Endothelial cell of umbilical vein (primary cell): Measurements from ENCODE around the gene HEXIM2. TPM values are rescaled to one million over a fixed set of nuclear protein-coding genes. Genes with fewer than 3 reads are reported as not detected.

ENCODE experiments used
- BruUV-seq: library from RNA; stranded (reverse); fragments of 400-500 nt; replicated peaks from 2 replicates; lab custom pipeline; 2021; lab: Mats Ljungman, UMichigan
- CTCF ChIA-PET: fragments of 300-600, 350-600 bp; sonication (Branson Sonifier 250); formaldehyde crosslinking; loops from one replicate; lab custom pipeline; 2021; ENCODE audit warnings: antibody characterized with exemption, inconsistent platforms; lab: Charles Lee
- POLR2A ChIA-PET: fragments of 300-600, 350-600 bp; sonication (Branson Sonifier 250); formaldehyde crosslinking; loops from one replicate; lab custom pipeline; 2021; ENCODE audit warnings: antibody characterized with exemption, inconsistent platforms; lab: Charles Lee
- DNase-seq: peaks from one replicate; pipeline ENCODE4 v3.0.0-alpha.2; 2011; ENCODE audit warnings: low read depth, low spot score
- FAIRE-seq: peaks from 2 replicates; lab custom pipeline; 2011; peaks lifted over from hg19 to GRCh38; lab: Jason Lieb, UNC
- H2AFZ ChIP-seq: 2 replicates; pipeline ENCODE4 v1.6.0; 2012; ENCODE audit warnings: low read depth, low read length, control low read depth, inconsistent platforms
- H3K27ac ChIP-seq: 2 replicates; pipeline ENCODE4 v1.5.1; 2011; ENCODE audit warnings: low read depth, mild to moderate bottlenecking, control low read depth, low read length, moderate library complexity; ENCODE audit not compliant: insufficient read depth
- H3K27me3 ChIP-seq, 2 experiments: 2 replicates each; pipeline versions ENCODE4 v1.6.0 to v1.6.1; 2011; ENCODE audit warnings: low read length in 2 of 2, mixed read lengths in 1 of 2; ENCODE audit not compliant: control insufficient read depth in 2 of 2, insufficient read depth in 2 of 2
- H3K36me3 ChIP-seq, 2 experiments: 2 replicates in 1 of 2; 3 replicates in 1 of 2; pipeline ENCODE4 v1.5.1; 2011; ENCODE audit warnings: low read length in 2 of 2, mild to moderate bottlenecking in 1 of 2, moderate library complexity in 1 of 2; ENCODE audit not compliant: control insufficient read depth in 2 of 2, insufficient read depth in 2 of 2; ENCODE audit errors: extremely low read depth in 1 of 2
- H3K4me1 ChIP-seq: 3 replicates; pipeline ENCODE4 v1.5.1; 2011; ENCODE audit warnings: mild to moderate bottlenecking, low read length; ENCODE audit not compliant: control insufficient read depth, insufficient read depth; ENCODE audit errors: extremely low read depth
- H3K4me2 ChIP-seq: 2 replicates; pipeline ENCODE4 v1.6.1; 2011; ENCODE audit warnings: low read length, control low read depth, mixed read lengths; ENCODE audit not compliant: insufficient read depth
- H3K4me3 ChIP-seq, 3 experiments: fragments of 200-600 bp in 1 of 3; sonication (generic), shearing (Covaris generic) in 1 of 3; replicated peaks in 1 of 3; 2 replicates each; pipeline ENCODE4 v1.5.1; 2011 to 2016; ENCODE audit warnings: control low read depth in 3 of 3, low read length in 3 of 3, mild to moderate bottlenecking in 2 of 3, inconsistent platforms in 1 of 3, low read depth in 1 of 3, moderate library complexity in 1 of 3; ENCODE audit not compliant: insufficient read depth in 1 of 3
- H3K79me2 ChIP-seq: 2 replicates; pipeline ENCODE4 v1.6.0; 2012; ENCODE audit warnings: low read length, inconsistent platforms; ENCODE audit not compliant: control insufficient read depth, insufficient read depth
- H3K9ac ChIP-seq: replicated peaks from 2 replicates; pipeline ENCODE3; 2011; ENCODE audit warnings: low read length, control low read depth; ENCODE audit not compliant: insufficient read depth; ENCODE audit errors: extremely low read depth
- H3K9me1 ChIP-seq: replicated peaks from 3 replicates; pipeline ENCODE4 v1.6.0; 2011; ENCODE audit warnings: mild to moderate bottlenecking, low read length; ENCODE audit not compliant: control insufficient read depth, insufficient read depth; ENCODE audit errors: extremely low read depth
- H3K9me3 ChIP-seq: replicated peaks from 2 replicates; pipeline ENCODE4 v1.5.1; 2012; ENCODE audit warnings: low read length, inconsistent platforms; ENCODE audit not compliant: control insufficient read depth, insufficient read depth
- H4K20me1 ChIP-seq: replicated peaks from 2 replicates; pipeline ENCODE3; 2011; ENCODE audit warnings: mild to moderate bottlenecking, low read length; ENCODE audit not compliant: control insufficient read depth, insufficient read depth; ENCODE audit errors: extremely low read depth
- EZH2 ChIP-seq: IDR thresholded peaks from 2 replicates; pipeline ENCODE4 v1.6.1; 2012; ENCODE audit warnings: borderline replicate concordance, low read depth, mild to moderate bottlenecking, moderate library complexity, low read length, inconsistent platforms; ENCODE audit not compliant: severe bottlenecking
- FOS ChIP-seq: IDR thresholded peaks from 2 replicates; pipeline ENCODE4 v1.6.1; 2011; ENCODE audit warnings: mild to moderate bottlenecking, low read length, moderate library complexity, borderline replicate concordance; ENCODE audit not compliant: insufficient read depth
- GATA2 ChIP-seq: IDR thresholded peaks from 2 replicates; pipeline ENCODE4 v1.7.0; 2011; ENCODE audit warnings: low read depth, mild to moderate bottlenecking, moderate library complexity, mixed read lengths, low read length; ENCODE audit not compliant: insufficient read length, insufficient read depth
- JUN ChIP-seq: IDR thresholded peaks from 2 replicates; pipeline ENCODE4 v1.6.1; 2011; ENCODE audit warnings: borderline replicate concordance, low read depth; ENCODE audit not compliant: insufficient read length, insufficient read depth
- MYC ChIP-seq: IDR thresholded peaks from one replicate; pipeline ENCODE4 v1.6.1; 2011; ENCODE audit warnings: mild to moderate bottlenecking, low read depth, low read length
- POLR2A ChIP-seq: IDR thresholded peaks from 2 replicates; pipeline ENCODE4 v1.6.1; 2012; ENCODE audit warnings: low read depth, mild to moderate bottlenecking, control low read depth, low read length
- POLR2AphosphoS5 ChIP-seq: IDR thresholded peaks from 2 replicates; pipeline ENCODE4 v1.6.1; 2012; ENCODE audit warnings: low read depth, mild to moderate bottlenecking, control low read depth, low read length, moderate library complexity; ENCODE audit not compliant: insufficient read depth
- dilution Hi-C: fragments of 300-500 bp; cut with MboI; formaldehyde crosslinking; loops from one replicate; pipeline ENCODE4 v1.15.0; 2019; ENCODE audit warnings: low sequenced_read_pairs; ENCODE audit not compliant: extremely low pct_ligation_motif_present
- intact Hi-C: fragments of 100-400 bp; cut with micrococcal nuclease; formaldehyde crosslinking; loops from one replicate; pipeline ENCODE4 v1.10.0; 2022
- microRNA-seq: library from miRNA; unstranded; fragments of <30 nt; microRNA quantifications from one replicate; pipeline ENCODE4 v1.2.0, GENCODE V29; 2021; ENCODE audit warnings: borderline number of aligned reads, borderline replicate concordance
- polyA plus RNA-seq, 4 experiments: library from polyadenylated mRNA; depleted of rRNA in 3 of 4; stranded (reverse) in 3 of 4; unstranded in 1 of 4; fragments of >200 nt; gene quantifications; 2 replicates each; pipeline versions ENCODE4 v1.2.1 to v1.2.3, GENCODE V29; 2011 to 2012; ENCODE audit warnings: missing spikeins in 1 of 4
- small RNA-seq: library from RNA; depleted of rRNA; stranded (forward); fragments of <200 nt; gene quantifications from one replicate; pipeline ENCODE3, GENCODE V24; 2012; ENCODE audit warnings: low replicate concordance, low read depth; ENCODE audit not compliant: insufficient read depth, insufficient read length
- total RNA-seq: library from RNA; stranded (reverse); gene quantifications from 2 replicates; pipeline ENCODE4 v1.2.3, GENCODE V29; 2021
- TF ChIP-seq, protein P1 (sequence below): IDR thresholded peaks from 2 replicates; pipeline ENCODE4 v1.6.1; 2011; ENCODE audit not compliant: insufficient read depth, insufficient read length
- TF ChIP-seq, protein P2 (sequence below), 2 donors: IDR thresholded peaks; 1 replicate in 1 of 2; 2 replicates in 1 of 2; pipeline ENCODE4 v1.5.1; 2011; ENCODE audit warnings: low read length in 2 of 2, mild to moderate bottlenecking in 2 of 2, moderate library complexity in 2 of 2, control low read depth in 1 of 2, inconsistent platforms in 1 of 2, low read depth in 1 of 2; ENCODE audit not compliant: insufficient read depth in 1 of 2; ENCODE audit errors: extremely low read depth in 1 of 2

Gene HEXIM2
- total and polyA plus RNA-seq, 2 donors (not counting 3 experiments of a cell fraction or from before 2014, with no cell fraction given) = 2.9 to 3.8 TPM

GRCh38 chr17:45218895-45219661 is 57.4 kb downstream of the HEXIM2 start:
- H3K4me3 ChIP-seq = no peak overlapping the region
- BruUV-seq = no TSS peak
- ChIA-PET POLR2A (interaction anchor here (0.7 kb wide), 1 partner anchor 169 kb away, joined by 8 read pairs; no protein-coding TSS in a partner anchor), CTCF (interaction anchor here (0.5 to 7.1 kb wide), 51 partner anchors 8 to 730 kb away, joined by 3 to 107 read pairs (median 5); partner anchors contain the start of genes ACBD4, HEXIM1, HEXIM2 and MAP3K14)
- H3K4me2 ChIP-seq = no peak overlapping the region
- FAIRE-seq (peak; percentile 94), DNase-seq (peak; percentile 74)
- no peaks in the 10 kb centered on the region for H4K20me1 ChIP-seq
- H3K9ac ChIP-seq = no peak overlapping the region
- no peaks in the 10 kb centered on the region for H3K9me1 ChIP-seq
- no peak overlapping the region for H3K27ac ChIP-seq
- intact Hi-C loops = loop anchor here (1.0 to 2.0 kb wide), 3 partner anchors 16 to 210 kb away; no protein-coding TSS in a partner anchor
- no peaks in the 10 kb centered on the region for H3K79me2 ChIP-seq
- peak overlapping the region; percentile 8 for H2AFZ ChIP-seq
- no peaks in the 10 kb centered on the region for H3K4me1 ChIP-seq
- H3K27me3 ChIP-seq = peaks cover 9 to 21% of the 10 kb centered on the region in 2 experiments
- H3K9me3 ChIP-seq = no peaks in the 10 kb centered on the region
- TF ChIP-seq JUN (no peak), POLR2AphosphoS5 (no peak), POLR2A (no peak), FOS (no peak), MYC (no peak), EZH2 (no peak), GATA2 (peak; percentile 43)
- TF ChIP-seq, protein P1, sequence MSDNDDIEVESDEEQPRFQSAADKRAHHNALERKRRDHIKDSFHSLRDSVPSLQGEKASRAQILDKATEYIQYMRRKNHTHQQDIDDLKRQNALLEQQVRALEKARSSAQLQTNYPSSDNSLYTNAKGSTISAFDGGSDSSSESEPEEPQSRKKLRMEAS = no peak
- TF ChIP-seq, protein P2, sequence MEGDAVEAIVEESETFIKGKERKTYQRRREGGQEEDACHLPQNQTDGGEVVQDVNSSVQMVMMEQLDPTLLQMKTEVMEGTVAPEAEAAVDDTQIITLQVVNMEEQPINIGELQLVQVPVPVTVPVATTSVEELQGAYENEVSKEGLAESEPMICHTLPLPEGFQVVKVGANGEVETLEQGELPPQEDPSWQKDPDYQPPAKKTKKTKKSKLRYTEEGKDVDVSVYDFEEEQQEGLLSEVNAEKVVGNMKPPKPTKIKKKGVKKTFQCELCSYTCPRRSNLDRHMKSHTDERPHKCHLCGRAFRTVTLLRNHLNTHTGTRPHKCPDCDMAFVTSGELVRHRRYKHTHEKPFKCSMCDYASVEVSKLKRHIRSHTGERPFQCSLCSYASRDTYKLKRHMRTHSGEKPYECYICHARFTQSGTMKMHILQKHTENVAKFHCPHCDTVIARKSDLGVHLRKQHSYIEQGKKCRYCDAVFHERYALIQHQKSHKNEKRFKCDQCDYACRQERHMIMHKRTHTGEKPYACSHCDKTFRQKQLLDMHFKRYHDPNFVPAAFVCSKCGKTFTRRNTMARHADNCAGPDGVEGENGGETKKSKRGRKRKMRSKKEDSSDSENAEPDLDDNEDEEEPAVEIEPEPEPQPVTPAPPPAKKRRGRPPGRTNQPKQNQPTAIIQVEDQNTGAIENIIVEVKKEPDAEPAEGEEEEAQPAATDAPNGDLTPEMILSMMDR (IDR thresholded peaks at IDR 0.05; ENCODE audit: extremely low read depth in 1 of 2, insufficient read depth in 1 of 2, low read depth in 1 of 2, low read length in 2 of 2) = peak; percentile 86 to 92
- H3K36me3 ChIP-seq = no peaks in the 10 kb centered on the region
- dilution Hi-C loops = no loop called here

Small RNAs within 50 kb of the gene (microRNA-seq; reads per million reads assigned to microRNA genes)
- not detected for gene MIR6784

Small RNAs within 50 kb of the gene (small RNA-seq; reads per million reads assigned to genes)
- gene MIR6784 = not detected

Other genes with a start within 250 kb of the HEXIM2 start
- gene GFAP, start 246.4 kb upstream of the HEXIM2 start, total RNA-seq = 0.42 TPM in 1 of 2 replicates, not detected in the other
- gene GFAP, start 246.4 kb upstream of the HEXIM2 start, polyA plus RNA-seq = 0.07 and 0.16 TPM in 2 replicates
- gene KIF18B, start 214.1 kb upstream of the HEXIM2 start, total RNA-seq = 48.4 and 50.3 TPM in 2 replicates
- gene KIF18B, start 214.1 kb upstream of the HEXIM2 start, polyA plus RNA-seq = 24.5 and 25.2 TPM in 2 replicates
- gene C1QL1, start 193.6 kb upstream of the HEXIM2 start, total RNA-seq = 0.35 TPM in 2 replicates
- gene C1QL1, start 193.6 kb upstream of the HEXIM2 start, polyA plus RNA-seq = 0.72 and 0.75 TPM in 2 replicates
- gene DCAKD, start 110.2 kb upstream of the HEXIM2 start, total RNA-seq = 29.0 and 30.8 TPM in 2 replicates
- 36.5 and 39.1 TPM in 2 replicates for gene DCAKD, start 110.2 kb upstream of the HEXIM2 start, polyA plus RNA-seq
- gene NMT1, start 100.6 kb upstream of the HEXIM2 start, total RNA-seq = 126 and 135 TPM in 2 replicates
- 25.7 and 37.6 TPM in 2 replicates for gene NMT1, start 100.6 kb upstream of the HEXIM2 start, polyA plus RNA-seq
- gene PLCD3, start 29.4 kb upstream of the HEXIM2 start, total RNA-seq = 35.0 and 43.1 TPM in 2 replicates
- gene PLCD3, start 29.4 kb upstream of the HEXIM2 start, polyA plus RNA-seq = 30.4 and 42.0 TPM in 2 replicates
- 6.7 and 7.5 TPM in 2 replicates for gene ACBD4, start 26.2 kb upstream of the HEXIM2 start, total RNA-seq
- 4.5 and 4.7 TPM in 2 replicates for gene ACBD4, start 26.2 kb upstream of the HEXIM2 start, polyA plus RNA-seq
- 20.0 and 20.6 TPM in 2 replicates for gene HEXIM1, start 13.4 kb upstream of the HEXIM2 start, total RNA-seq
- gene HEXIM1, start 13.4 kb upstream of the HEXIM2 start, polyA plus RNA-seq = 5.0 and 7.0 TPM in 2 replicates
- gene FMNL1, start 60.0 kb downstream of the HEXIM2 start, total RNA-seq = 1.6 and 1.7 TPM in 2 replicates
- gene FMNL1, start 60.0 kb downstream of the HEXIM2 start, polyA plus RNA-seq = 0.30 and 0.95 TPM in 2 replicates
- gene SPATA32, start 100.2 kb downstream of the HEXIM2 start, total RNA-seq = not detected in 2 replicates
- not detected in 2 replicates for gene SPATA32, start 100.2 kb downstream of the HEXIM2 start, polyA plus RNA-seq
- gene MAP3K14, start 155.1 kb downstream of the HEXIM2 start, total RNA-seq = 7.9 and 9.8 TPM in 2 replicates
- 5.4 and 6.4 TPM in 2 replicates for gene MAP3K14, start 155.1 kb downstream of the HEXIM2 start, polyA plus RNA-seq